Measurements from ENCODE around the gene CSTF1.

DNA sequence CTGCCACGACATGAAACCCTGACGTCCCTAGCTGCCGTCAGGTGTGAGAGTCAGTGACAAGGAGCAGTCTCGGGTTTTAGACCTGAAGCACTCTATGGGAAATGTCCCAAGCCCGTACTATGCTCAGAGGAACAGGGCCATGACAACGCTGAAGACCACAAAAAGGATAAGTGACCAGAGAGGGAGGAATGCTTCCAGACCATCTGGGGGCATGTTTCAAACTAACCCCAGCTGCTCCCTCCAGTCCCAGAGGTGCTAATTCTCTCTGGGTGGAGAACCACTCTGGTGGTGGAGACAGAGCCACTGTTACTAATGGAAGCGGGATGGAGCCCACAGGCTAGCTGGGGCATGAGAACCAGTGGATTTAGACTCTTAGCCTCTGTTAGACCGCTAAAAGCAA, 9.1 kb upstream of the CSTF1 start:
- TF ChIP-seq, protein P1, sequence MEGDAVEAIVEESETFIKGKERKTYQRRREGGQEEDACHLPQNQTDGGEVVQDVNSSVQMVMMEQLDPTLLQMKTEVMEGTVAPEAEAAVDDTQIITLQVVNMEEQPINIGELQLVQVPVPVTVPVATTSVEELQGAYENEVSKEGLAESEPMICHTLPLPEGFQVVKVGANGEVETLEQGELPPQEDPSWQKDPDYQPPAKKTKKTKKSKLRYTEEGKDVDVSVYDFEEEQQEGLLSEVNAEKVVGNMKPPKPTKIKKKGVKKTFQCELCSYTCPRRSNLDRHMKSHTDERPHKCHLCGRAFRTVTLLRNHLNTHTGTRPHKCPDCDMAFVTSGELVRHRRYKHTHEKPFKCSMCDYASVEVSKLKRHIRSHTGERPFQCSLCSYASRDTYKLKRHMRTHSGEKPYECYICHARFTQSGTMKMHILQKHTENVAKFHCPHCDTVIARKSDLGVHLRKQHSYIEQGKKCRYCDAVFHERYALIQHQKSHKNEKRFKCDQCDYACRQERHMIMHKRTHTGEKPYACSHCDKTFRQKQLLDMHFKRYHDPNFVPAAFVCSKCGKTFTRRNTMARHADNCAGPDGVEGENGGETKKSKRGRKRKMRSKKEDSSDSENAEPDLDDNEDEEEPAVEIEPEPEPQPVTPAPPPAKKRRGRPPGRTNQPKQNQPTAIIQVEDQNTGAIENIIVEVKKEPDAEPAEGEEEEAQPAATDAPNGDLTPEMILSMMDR (IDR thresholded peaks at IDR 0.05; ENCODE audit: low read depth, low read length), result no peak
- TF ChIP-seq EZH2phosphoT487 (IDR thresholded peaks at IDR 0.05; ENCODE audit: low read depth), result no peak

Measured in OCI-LY3 (cell line).